A549 (cell line): ENCODE measurements around the gene RXFP1. TPM values are rescaled to one million over a fixed set of nuclear protein-coding genes. Genes with fewer than 3 reads are reported as not detected.

Experiments used
- ATAC-seq, 2 experiments: fragments of 200-7000 bp in 1 of 2; fragments of >200 bp in 1 of 2; cut with Nextera tagmentation in 1 of 2; cut with Tn5 transposase in 1 of 2; 3 replicates each; pipeline versions ENCODE4 v1.8.0 to v1.9.1; 2018 to 2020; ENCODE audit warnings: mild to moderate bottlenecking in 1 of 2, moderate library complexity in 1 of 2
- CTCF ChIA-PET: fragments of 300-600 bp; sonication (Branson Sonifier 250); formaldehyde crosslinking; extraction: SDS; loops from one replicate; lab custom pipeline; 2021; ENCODE audit warnings: antibody characterized with exemption, inconsistent platforms; lab: Yijun Ruan, JAX
- POLR2A ChIA-PET: fragments of 350-600 bp; formaldehyde crosslinking; extraction: SDS; loops from one replicate; lab custom pipeline; 2021; ENCODE audit warnings: antibody characterized with exemption, inconsistent platforms; lab: Yijun Ruan, JAX
- DNase-seq, 2 experiments: peaks; one replicate each; pipeline versions ENCODE4 v3.0.0 to v3.0.0-alpha.2; 2011 to 2016; ENCODE audit warnings: low read depth in 1 of 2, low spot score in 1 of 2
- FAIRE-seq: peaks from 2 replicates; lab custom pipeline; 2011; peaks lifted over from hg19 to GRCh38; lab: Jason Lieb, UNC
- H3K27ac ChIP-seq, 2 experiments: fragments of >200 bp; sonication (Bioruptor Twin); formaldehyde crosslinking; 3 replicates each; pipeline ENCODE4 v1.5.1; 2016 to 2017
- H3K4me1 ChIP-seq: fragments of >200 bp; sonication (Bioruptor Twin); formaldehyde crosslinking; 3 replicates; pipeline ENCODE4 v1.6.1; 2016
- H3K4me2 ChIP-seq: fragments of >200 bp; sonication (Bioruptor Twin); formaldehyde crosslinking; 3 replicates; pipeline ENCODE4 v1.6.1; 2016
- H3K4me3 ChIP-seq: fragments of >200 bp; sonication (Bioruptor Twin); formaldehyde crosslinking; 3 replicates; pipeline ENCODE4 v1.5.1; 2016
- H3K9me3 ChIP-seq: fragments of >200 bp; sonication (Bioruptor Twin); formaldehyde crosslinking; 3 replicates; pipeline ENCODE4 v1.6.1; 2016
- BCL3 ChIP-seq: fragments of >200 bp; sonication (Bioruptor Twin); formaldehyde crosslinking; IDR thresholded peaks from 3 replicates; pipeline ENCODE4 v1.6.1; 2016
- BHLHE40 ChIP-seq: IDR thresholded peaks from 2 replicates; pipeline ENCODE4 v1.6.1; 2012; ENCODE audit warnings: low read depth, low read length, inconsistent platforms
- CEBPB ChIP-seq, 2 experiments: fragments of >200 bp in 1 of 2; sonication (Bioruptor Twin) in 1 of 2; formaldehyde crosslinking in 1 of 2; IDR thresholded peaks; 2 replicates each; pipeline ENCODE4 v1.6.1; 2012 to 2016
- EHMT2 ChIP-seq: fragments of 200-600 bp; sonication (generic); IDR thresholded peaks from 2 replicates; pipeline ENCODE4 v1.6.1; 2016; ENCODE audit warnings: antibody characterized with exemption, low read depth, mild to moderate bottlenecking, moderate library complexity
- ELK1 ChIP-seq: fragments of 150-350 bp; IDR thresholded peaks from 2 replicates; pipeline ENCODE4 v1.6.1; 2014; ENCODE audit warnings: low read depth, mild to moderate bottlenecking, low read length
- EP300 ChIP-seq, 2 experiments: fragments of >200 bp; sonication (Bioruptor Twin); formaldehyde crosslinking; IDR thresholded peaks; 2 replicates in 1 of 2; 3 replicates in 1 of 2; pipeline ENCODE4 v1.6.1; 2016 to 2017
- ESRRA ChIP-seq: fragments of 150-350 bp; IDR thresholded peaks from 2 replicates; pipeline ENCODE4 v1.6.1; 2014; ENCODE audit warnings: mild to moderate bottlenecking, low read length, borderline replicate concordance
- FOSB ChIP-seq: fragments of 250-450 bp; sonication (Bioruptor Pico); IDR thresholded peaks from 2 replicates; pipeline ENCODE4 v1.5.0; 2020; ENCODE audit warnings: mild to moderate bottlenecking, moderate library complexity
- FOSL2 ChIP-seq, 2 experiments: fragments of 450-650 bp in 1 of 2; fragments of >200 bp in 1 of 2; sonication (Bioruptor Twin) in 1 of 2; formaldehyde crosslinking; IDR thresholded peaks; 2 replicates each; pipeline versions ENCODE4 v1.5.0 to v1.6.1; 2016 to 2020; ENCODE audit warnings: mild to moderate bottlenecking in 1 of 2, moderate library complexity in 1 of 2
- HOXA7 ChIP-seq: fragments of 250-450 bp; sonication (Bioruptor Pico); IDR thresholded peaks from 2 replicates; pipeline ENCODE4 v1.5.0; 2020; ENCODE audit warnings: mild to moderate bottlenecking, moderate library complexity
- JUNB ChIP-seq: fragments of >200 bp; sonication (Bioruptor Twin); formaldehyde crosslinking; IDR thresholded peaks from 2 replicates; pipeline ENCODE4 v1.6.1; 2016
- KDM1A ChIP-seq: fragments of 200-600 bp; sonication (generic); IDR thresholded peaks from 2 replicates; pipeline ENCODE4 v1.6.1; 2016; ENCODE audit warnings: low read depth, mild to moderate bottlenecking
- MAFK ChIP-seq: fragments of 450-650 bp; IDR thresholded peaks from 2 replicates; pipeline ENCODE4 v1.6.1; 2014; ENCODE audit not compliant: partially characterized antibody
- MAZ ChIP-seq: fragments of 150-350 bp; IDR thresholded peaks from 2 replicates; pipeline ENCODE4 v1.6.1; 2014; ENCODE audit warnings: antibody characterized with exemption, low read depth, low read length, borderline replicate concordance
- NPAS2 ChIP-seq: fragments of 250-450 bp; sonication (Bioruptor Pico); IDR thresholded peaks from 2 replicates; pipeline ENCODE4 v1.8.0; 2022; ENCODE audit warnings: mild to moderate bottlenecking, moderate library complexity, borderline replicate concordance
- NR3C1 ChIP-seq: fragments of >200 bp; sonication (Bioruptor Twin); formaldehyde crosslinking; IDR thresholded peaks from 3 replicates; pipeline ENCODE4 v1.6.1; 2017
- PBX3 ChIP-seq: IDR thresholded peaks from 2 replicates; pipeline ENCODE4 v1.6.1; 2012
- POLR2AphosphoS2 ChIP-seq: conservative IDR thresholded peaks from 2 replicates; pipeline ENCODE4 v1.6.1; 2012; ENCODE audit warnings: low read length, improper control_type of control experiment, inconsistent platforms
- RARB ChIP-seq: fragments of 250-450 bp; sonication (Bioruptor Pico); IDR thresholded peaks from 2 replicates; pipeline ENCODE4 v1.8.0; 2021; ENCODE audit warnings: mild to moderate bottlenecking, moderate library complexity
- RCOR1 ChIP-seq: fragments of 150-350 bp; IDR thresholded peaks from 2 replicates; pipeline ENCODE4 v1.6.1; 2014; ENCODE audit warnings: antibody characterized with exemption, low read length, low read depth
- RFX5 ChIP-seq: fragments of 450-650 bp; IDR thresholded peaks from 2 replicates; pipeline ENCODE4 v1.7.1; 2014; ENCODE audit warnings: antibody characterized with exemption, mild to moderate bottlenecking, moderate library complexity
- SMC3 ChIP-seq: fragments of >200 bp; sonication (Bioruptor Twin); formaldehyde crosslinking; IDR thresholded peaks from 3 replicates; pipeline ENCODE4 v1.6.1; 2018; ENCODE audit warnings: inconsistent platforms
- SREBF2 ChIP-seq: fragments of 450-650 bp; IDR thresholded peaks from 2 replicates; pipeline ENCODE4 v1.6.1; 2014; ENCODE audit warnings: mild to moderate bottlenecking, moderate library complexity
- TFCP2L1 ChIP-seq: fragments of 250-450 bp; sonication (Bioruptor Pico); IDR thresholded peaks from 2 replicates; pipeline ENCODE4 v1.5.0; 2021; ENCODE audit warnings: mild to moderate bottlenecking
- ZC3H11A ChIP-seq: fragments of 450-650 bp; IDR thresholded peaks from 2 replicates; pipeline ENCODE4 v1.6.1; 2014; ENCODE audit warnings: antibody characterized with exemption, mild to moderate bottlenecking
- ZFP36 ChIP-seq: fragments of 450-650 bp; IDR thresholded peaks from 2 replicates; pipeline ENCODE4 v1.6.1; 2014; ENCODE audit warnings: borderline replicate concordance; ENCODE audit not compliant: partially characterized antibody
- ZNF302 ChIP-seq: fragments of 250-450 bp; sonication (Bioruptor Pico); IDR thresholded peaks from 2 replicates; pipeline ENCODE4 v1.9.0; 2021; ENCODE audit warnings: inconsistent platforms, mild to moderate bottlenecking, moderate library complexity
- WGBS: methylation state at CpG from one replicate; pipeline ENCODE4 v1.1.6; 2017; ENCODE audit errors: missing lambda C conversion rate; 5-methylcytosine and 5-hydroxymethylcytosine counted together
- polyA plus RNA-seq, 4 experiments: library from polyadenylated mRNA; depleted of rRNA in 3 of 4; stranded (reverse); fragments of >200 nt; fragmentation: RNase III in 1 of 4; extraction: RNeasy Plus Mini Kit Qiagen cat#74134 plus additional on column Dnase treatment in 1 of 4; gene quantifications; 2 replicates in 3 of 4; 3 replicates in 1 of 4; pipeline ENCODE4 v1.2.3, GENCODE V29; 2011 to 2017

RXFP1 gene
- polyA plus RNA-seq, 2 of the 4 experiments (the other 2 are of a cell fraction), result not detected

- ATAC-seq, result no peak
Observed at GRCh38 chr4:158500054-158500453, 21.6 kb upstream of the RXFP1 start.

GRCh38 chr4:158513256-158513655 is 8.4 kb upstream of the RXFP1 start:
- no peaks in the 10 kb centered on the region for H3K9me3 ChIP-seq
- FAIRE-seq (no peak), DNase-seq (no peak), ATAC-seq (no peak)
- TF ChIP-seq RCOR1 (no peak), ZNF302 (CRISPR knock-in tag) (no peak), NR3C1 (no peak), ZC3H11A (no peak), JUNB (no peak), BCL3 (no peak), FOSB (CRISPR knock-in tag) (no peak), SREBF2 (no peak), SMC3 (no peak), MAZ (no peak), ESRRA (no peak), BHLHE40 (no peak), RARB (no peak), HOXA7 (no peak), PBX3 (no peak), KDM1A (no peak), CEBPB (IDR thresholded peaks at IDR 0.05) (no peak)
- TF ChIP-seq, all 56 proteins: peak for 0
- Histone ChIP-seq H3K4me2 (no peak overlapping the region), H3K4me3 (no peak overlapping the region), H3K27ac (no peak overlapping the region), H3K4me1 (no peaks in the 10 kb centered on the region)
- WGBS, result 31% methylated on average over 2 of the region's 2 CpGs
- ChIA-PET CTCF (no interaction called here), POLR2A (no interaction called here)

More at GRCh38 chr4:158500054-158500453, 21.6 kb upstream of the RXFP1 start:
- no peak overlapping the region for H3K4me3 ChIP-seq
- ChIA-PET CTCF (no interaction called here), POLR2A (no interaction called here)
- no peak for DNase-seq
- H3K27ac ChIP-seq, result no peak overlapping the region
- no peak for FAIRE-seq
- no peak overlapping the region for H3K4me2 ChIP-seq
- no peaks in the 10 kb centered on the region for H3K9me3 ChIP-seq
- H3K4me1 ChIP-seq, result no peaks in the 10 kb centered on the region
- no peak for TF ChIP-seq POLR2AphosphoS2
- no peak for TF ChIP-seq ELK1
- no peak for TF ChIP-seq EP300 (IDR thresholded peaks at IDR 0.05)
- no peak for TF ChIP-seq EHMT2
- no peak for TF ChIP-seq RCOR1
- TF ChIP-seq RFX5, result no peak
- no peak for TF ChIP-seq MAFK
- TF ChIP-seq TFCP2L1 (CRISPR knock-in tag), result no peak
- no peak for TF ChIP-seq ZFP36
- TF ChIP-seq NPAS2 (CRISPR knock-in tag), result no peak
- no peak for TF ChIP-seq FOSL2 (IDR thresholded peaks at IDR 0.05)
- no peak for TF ChIP-seq FOSL2 (CRISPR knock-in tag; IDR thresholded peaks at IDR 0.05)
- WGBS, result 9% methylated on average over 4 of the region's 4 CpGs
